ENCODE data around the gene VSIG2.

Gene VSIG2

GRCh38 chr11:124724979-124725718 is 26.9 kb downstream of the VSIG2 start:
- DNase-seq (ENCODE audit: low spot score): peak; percentile 76

DNA sequence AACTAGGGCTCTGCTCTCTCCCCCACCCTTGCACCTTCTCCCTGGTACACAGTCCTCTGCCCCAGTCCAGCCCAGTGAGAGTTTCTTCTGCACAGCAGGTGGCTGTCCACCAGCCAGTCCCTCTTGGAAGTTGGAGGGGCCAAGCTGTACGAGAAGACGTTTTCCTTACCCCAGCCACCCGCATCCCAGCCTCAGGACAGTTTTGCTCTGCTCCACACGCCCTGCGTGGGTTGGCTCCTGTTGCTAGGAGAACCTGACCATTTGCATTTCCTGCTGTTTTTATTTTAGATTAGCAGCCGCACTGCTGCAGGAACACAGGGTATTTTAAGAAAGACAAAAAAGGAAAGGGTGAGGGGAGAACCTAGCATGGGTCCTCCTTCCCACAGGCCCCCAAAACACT is 29.9 kb downstream of the VSIG2 start:
- no peak for DNase-seq (ENCODE audit: low spot score)

DNA sequence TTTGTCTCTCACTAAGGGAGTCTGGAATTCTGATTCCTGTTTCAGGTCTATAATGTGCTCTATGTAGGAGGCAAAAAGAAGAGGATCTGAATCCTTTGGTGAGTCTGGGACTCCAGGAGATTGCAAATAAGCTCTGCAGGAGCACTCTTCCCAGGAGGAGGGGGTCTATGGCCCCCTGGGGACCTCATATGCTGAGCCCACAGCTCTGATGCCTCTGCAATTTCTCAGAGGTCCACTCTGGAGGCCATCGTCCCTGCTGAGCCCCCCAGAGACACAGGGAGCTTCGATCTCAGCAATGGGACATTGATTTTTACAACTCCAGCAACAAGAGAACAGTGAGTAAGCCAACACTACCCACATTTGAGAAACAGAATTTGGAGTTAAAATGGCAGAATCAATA is 32.5 kb downstream of the VSIG2 start:
- no peak for DNase-seq (ENCODE audit: low spot score)

DNA sequence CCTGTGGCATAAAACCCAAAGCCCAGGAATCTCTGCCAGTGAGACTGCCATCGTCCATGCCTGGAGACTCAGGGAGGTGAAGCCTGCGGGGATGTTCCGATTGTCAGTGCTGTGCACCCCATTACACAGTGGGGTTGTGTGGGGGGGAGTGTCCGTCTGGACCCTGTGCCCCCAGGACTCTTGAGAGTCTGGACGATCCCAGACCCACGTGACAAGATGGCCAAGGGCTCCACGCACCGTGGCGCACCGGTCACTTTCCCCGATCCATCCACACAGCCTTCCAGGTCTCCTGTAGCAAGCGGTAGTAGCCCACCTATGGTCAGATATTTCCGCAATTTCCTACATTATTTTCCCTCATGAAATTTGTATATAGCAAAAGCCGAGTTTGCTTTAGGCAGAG is 33.3 kb downstream of the VSIG2 start:
- no peak for DNase-seq (ENCODE audit: low spot score)

- DNase-seq (ENCODE audit: low spot score): peak; percentile 40
Observed at GRCh38 chr11:124717786-124718651, 34.0 kb downstream of the VSIG2 start.

DNA sequence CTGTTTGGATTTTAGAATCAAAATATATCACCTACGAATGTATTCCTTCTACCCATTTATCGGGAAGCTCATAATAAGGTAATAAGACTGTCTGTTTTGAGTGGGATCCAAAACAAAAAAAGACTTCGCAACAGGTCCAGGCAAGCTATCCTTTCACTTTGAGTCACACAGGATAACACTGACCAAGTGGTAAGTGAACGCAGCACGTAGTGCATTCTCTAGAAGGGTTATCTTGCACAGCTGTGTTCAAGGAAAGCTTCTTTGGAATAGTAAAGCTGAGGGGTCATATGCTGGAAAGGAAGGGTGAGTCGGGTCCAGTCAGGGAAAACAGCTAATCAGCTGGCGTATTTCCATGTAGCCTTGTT is 34.7 kb downstream of the VSIG2 start:
- DNase-seq (ENCODE audit: low spot score): peak; percentile 42

DNA sequence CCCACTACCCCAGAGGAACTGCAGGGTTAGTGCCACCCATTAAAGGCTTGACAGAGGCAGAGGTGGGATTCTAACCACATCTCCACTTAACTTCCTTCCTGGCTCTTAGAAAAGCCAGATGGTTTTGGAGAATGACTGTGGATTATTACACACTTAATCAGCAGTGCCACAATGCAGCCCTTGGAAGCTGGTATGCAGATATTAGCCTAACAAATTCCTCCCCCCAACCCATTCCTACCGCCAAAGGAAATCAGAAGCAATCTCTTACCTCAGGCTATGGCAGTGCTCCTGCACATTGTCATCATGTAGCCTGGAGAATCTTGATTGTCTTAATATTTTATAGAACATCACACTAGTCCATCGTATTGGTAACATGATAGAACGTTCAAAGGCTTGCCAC is 35.5 kb downstream of the VSIG2 start:
- peak; percentile 70 for DNase-seq (ENCODE audit: low spot score)

GRCh38 chr11:124712392-124712791 is 39.7 kb downstream of the VSIG2 start:
- no peak for DNase-seq (ENCODE audit: low spot score)

DNA sequence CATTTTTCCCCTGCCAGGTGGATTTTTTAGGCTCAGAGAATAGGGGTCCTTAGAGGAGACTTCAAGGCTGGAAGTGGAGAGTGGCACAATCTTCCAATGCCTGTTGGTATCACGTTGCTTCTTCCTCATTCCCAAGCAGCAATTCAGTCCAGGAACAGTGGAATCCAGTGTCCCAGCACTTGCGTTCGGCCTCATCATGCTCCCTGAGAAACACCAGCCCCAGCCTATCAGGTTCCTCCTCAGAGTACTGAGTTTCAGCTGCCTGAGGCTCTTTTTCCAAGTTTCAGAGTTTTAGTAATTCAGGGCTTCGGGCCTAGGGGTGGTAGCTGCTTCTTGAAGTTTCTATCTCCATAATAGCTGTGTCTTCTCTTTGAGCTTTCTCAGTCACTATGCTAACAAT is 44.2 kb downstream of the VSIG2 start:
- DNase-seq (ENCODE audit: low spot score): no peak

DNA sequence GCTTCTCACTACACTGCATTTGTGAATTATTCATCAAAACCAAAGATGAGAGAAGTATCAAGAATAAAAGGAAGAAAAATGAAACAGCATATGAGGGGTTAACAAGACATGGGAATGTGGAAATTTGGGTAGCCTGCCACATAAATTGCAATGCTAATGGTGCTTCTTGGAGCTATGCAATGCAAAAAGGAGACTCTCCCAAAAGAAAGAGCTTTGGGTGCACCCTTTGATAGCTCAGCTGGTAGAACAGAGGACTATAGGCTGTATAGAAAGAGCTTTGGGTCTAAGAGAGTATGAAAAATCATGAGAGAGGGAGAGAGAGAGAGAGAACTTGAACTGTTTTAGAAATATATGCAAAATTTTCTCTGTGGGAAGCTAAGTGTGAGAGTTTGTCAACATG is 52.0 kb downstream of the VSIG2 start:
- no peak for DNase-seq (ENCODE audit: low spot score)

- no peak for DNase-seq (ENCODE audit: low spot score)
Observed at GRCh38 chr11:124699547-124699946, 52.5 kb downstream of the VSIG2 start.
